HS-27A (cell line): ENCODE measurements around the gene PARP11.
"Not testable (repeated sequence)": the region's sequence is repeated elsewhere in the genome, so short reads cannot be mapped to it uniquely, and the experiment has no call there.

ENCODE experiments used
- DNase-seq: peaks from one replicate; pipeline ENCODE4 v3.0.0-alpha.2; 2012; ENCODE audit warnings: low read depth, missing footprints

The PARP11 gene

DNA sequence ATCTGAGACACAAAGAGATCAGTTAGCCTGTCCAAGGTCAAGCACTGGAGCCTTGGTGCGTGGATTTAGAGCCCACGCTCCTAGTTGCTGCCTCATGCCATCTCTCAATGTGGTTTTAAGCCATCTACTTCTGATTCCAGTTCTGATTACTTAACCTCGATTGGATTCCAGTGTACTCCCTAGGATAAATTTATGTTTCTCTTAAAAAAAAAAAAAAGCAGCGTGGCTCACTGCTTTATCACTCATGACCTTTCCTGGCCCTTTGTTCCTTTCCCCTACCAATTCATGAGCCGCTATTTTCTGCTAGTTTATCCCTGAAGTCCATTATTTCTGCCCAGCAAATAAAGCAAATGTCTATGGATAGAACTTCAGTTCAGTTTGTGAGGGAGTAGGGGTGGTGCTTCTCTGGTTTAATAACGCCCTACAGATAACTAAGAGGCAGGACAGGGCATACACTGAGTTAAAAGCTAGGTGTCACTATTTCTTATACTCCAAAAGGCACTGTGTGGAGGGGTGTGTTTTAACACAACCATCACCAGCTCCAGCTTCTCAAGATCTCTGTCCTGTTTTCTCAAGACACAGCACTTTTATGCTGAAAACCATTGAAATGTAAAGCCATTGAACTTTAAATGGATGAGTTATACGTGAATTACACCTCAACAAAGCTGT lies 9.8 kb upstream of the PARP11 start:
- no peak for DNase-seq

DNA sequence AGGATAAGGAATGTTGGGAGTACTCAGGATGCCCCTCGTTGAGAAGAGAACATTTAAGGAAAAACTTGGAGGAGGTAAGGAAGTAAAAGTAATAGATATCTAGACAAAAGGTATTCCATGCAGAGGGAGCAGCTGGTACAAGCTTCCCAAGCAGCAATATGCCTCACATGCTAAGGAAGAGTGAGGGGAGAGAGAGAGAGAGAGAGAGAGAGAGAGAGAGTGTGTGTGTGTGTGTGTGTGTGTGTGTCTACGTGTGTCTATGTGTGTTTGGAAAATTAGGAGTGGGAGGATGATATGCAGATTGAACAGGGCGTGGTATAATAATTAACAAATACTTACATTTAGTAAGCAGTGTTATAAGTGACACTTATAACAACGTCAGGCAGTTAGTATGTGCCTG lies 9.2 kb upstream of the PARP11 start:
- no peak for DNase-seq

DNA sequence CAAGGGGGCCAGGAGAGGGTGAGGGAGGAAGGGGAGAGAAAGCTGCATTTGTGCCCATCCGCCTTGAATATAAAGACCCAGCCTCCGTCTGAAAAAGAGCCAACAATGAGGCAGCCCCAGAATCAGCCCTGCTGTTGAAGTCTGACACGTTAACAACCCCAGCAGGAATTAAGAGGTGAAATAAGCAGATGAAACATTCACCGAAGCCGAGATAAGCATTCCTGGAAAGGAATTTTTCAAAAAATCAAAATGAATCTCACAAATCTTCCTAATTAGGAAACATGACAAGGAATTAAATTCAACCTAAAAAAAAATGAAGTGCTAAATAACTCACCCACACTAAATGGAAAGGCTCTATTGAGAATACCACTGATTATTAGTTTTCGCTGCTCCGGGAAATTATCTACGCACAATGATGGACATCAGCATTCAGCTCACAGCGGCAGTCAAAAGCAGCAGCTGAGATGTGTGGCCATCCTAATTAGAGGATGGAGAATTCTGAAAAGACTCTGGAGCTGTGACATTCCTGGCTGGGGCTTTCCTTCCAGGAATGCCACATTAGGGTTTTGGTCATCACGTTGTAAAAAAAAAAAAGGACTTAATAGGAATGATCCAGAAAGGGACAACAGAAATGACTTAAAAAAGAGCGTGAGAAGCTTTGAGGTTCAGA lies 8.2 kb upstream of the PARP11 start:
- DNase-seq: no peak

DNA sequence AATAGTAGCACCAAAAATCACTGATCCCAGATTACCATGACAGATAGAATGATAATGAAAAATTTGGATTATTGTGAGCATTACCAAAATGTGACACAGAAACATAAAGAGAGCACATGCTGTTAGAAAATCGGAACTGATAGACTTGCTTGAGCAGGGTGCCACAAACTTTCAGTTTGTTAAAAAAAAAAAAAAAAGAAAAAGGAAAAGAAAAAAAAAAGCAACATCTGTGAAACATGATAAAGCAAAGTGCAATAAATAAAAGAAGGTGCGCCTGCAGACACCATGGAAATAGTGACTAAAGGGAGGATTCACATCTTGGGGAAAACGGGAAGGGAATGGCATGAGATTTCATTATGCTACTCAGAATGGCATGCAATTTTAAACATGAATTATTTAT lies 6.6 kb upstream of the PARP11 start:
- no peak for DNase-seq

DNA sequence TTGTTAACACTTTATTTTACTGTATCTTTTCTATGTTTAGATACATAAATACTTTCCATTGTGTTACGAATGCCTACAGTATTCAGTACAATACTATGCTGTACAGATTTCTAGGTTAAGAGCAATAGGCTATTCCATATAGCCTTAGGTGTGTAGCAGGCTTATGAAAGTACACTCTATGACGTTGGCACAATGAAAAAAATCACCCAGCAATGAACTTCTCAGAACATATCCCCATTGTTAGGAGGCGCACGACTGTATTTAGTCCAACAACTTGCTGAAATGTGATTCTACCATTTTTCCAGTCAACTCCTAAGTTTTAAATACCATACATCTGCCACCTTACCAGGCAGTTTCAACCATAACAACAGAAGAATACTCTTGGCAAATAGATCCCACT lies 1.8 kb downstream of the PARP11 start:
- DNase-seq: no peak

DNA sequence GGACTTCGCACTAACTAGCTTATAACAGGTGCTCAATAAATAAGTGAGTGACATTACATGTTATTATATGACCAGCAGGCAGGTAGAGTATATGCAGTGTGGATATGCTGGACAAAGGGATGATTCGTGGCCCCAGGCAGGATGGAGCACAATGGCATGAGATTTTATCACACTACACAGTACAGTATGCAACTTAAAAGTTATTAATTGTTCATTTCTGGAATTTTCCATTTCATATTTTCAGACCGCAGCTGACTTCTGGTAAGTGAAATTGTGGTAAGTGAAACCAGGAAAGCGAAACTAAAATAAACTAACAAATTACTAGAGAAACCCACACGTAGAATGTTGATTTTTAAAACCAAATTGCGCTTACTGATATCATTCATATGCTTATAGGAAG lies 3.3 kb downstream of the PARP11 start:
- no peak for DNase-seq

DNA sequence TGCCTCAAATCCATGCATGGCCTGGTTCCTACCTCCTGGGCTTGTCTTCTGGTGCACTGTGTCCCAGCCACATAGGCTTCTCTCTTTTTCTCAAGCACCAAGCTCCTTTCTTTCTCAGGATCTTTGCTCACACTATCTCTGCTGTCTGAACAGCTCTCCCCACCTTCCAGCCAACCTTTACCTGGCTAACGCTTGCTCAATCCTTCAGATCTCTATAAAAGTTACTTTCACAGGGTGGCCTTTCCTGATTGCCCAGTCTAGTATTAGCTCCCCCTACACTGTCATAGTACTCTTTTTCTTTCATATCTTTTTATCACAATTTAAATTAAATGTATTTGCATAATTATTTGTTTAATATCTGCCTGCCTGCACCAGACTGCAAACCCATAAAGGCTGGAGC lies 3.8 kb downstream of the PARP11 start:
- DNase-seq: no peak

DNA sequence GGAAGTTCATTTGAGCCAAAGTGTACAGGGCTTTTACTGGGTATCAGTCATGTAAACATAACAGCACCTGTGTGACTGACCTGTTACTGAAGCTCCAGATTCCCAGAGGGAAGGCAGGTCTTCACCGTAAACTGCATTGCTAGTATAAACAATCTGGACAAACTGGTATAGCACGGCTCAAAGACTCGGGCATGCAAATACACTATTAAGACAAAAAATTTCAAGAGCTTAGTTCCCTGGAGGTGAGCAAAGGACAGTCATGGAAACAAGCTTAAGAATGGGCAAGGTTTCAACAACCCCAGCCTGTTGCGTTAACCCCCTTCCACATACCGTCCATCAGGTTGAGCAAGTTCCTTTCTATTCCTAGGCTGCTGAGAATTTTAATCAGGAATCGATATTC lies 9.4 kb downstream of the PARP11 start:
- no peak for DNase-seq

DNA sequence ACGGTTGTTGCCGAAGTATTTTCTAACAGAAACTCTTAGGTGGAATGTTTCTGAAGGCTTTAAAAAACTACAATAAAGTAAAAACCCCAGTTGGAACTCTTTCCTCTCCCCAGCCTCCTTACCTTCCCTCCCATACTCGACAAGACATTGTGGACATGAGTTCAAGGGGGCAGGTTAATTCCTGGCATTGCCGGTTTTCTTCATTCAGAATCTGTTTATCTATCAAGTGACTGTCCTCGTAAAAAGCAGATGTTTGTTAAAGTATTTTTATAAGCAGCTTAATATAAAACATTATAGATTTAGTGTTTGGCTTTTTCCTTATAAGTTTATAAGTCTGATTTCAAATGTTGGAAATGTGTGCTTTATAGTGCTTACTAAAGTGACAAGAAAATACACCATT lies 30.7 kb downstream of the PARP11 start:
- DNase-seq: no peak

DNA sequence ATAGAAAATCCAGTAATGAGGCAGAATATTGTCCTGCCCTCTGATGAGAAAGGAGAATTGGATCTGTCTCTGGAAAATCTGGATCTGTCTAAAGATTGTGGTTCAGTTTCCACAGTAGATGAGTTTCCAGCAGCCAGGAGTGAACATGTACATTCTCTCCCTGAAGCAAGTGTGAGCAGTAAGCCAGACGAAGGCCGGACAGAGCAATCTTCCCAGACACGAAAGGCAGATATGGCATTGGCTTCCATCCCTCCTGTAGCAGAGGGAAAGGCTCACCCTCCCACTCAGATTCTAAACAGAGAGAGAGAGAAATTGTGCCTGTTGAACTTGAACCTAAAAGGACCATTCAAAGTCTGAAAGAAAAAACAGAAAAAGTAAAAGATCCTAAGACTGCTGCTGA lies 31.4 kb downstream of the PARP11 start:
- no peak for DNase-seq

DNA sequence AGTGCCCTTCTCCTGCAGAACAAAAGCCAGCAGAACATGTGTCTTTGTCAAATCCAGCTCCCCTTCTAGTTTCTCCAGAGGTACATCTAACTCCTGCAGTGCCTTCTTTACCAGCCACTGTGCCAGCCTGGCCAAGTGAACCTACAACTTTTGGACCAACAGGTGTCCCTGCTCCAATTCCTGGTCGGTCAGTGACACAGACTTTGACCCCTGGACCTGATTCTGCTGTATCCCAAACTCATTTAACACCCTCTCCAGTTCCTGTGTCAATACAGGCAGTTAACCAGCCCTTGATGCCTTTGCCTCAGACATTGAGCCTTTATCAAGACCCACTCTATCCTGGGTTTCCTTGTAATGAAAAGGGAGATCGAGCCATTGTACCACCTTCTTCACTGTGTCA lies 32.4 kb downstream of the PARP11 start:
- not testable (repeated sequence) for DNase-seq

DNA sequence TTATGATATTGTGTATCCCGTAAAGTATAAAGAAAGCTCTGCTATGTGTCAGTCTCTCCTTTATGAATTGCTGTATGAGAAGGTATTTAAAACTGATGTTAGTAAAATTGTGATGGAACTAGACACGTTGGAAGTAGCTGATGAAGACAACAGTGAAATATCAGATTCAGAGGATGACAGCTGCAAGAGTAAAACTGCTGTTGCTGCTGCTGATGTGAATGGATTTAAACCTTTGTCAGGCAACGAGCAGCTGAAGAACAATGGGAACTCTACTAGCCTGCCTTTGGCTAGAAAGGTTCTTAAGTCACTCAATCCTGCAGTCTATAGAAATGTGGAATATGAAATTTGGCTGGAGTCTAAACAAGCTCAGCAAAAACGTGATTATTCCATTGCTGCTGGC lies 33.5 kb downstream of the PARP11 start:
- DNase-seq: not testable (repeated sequence)

DNA sequence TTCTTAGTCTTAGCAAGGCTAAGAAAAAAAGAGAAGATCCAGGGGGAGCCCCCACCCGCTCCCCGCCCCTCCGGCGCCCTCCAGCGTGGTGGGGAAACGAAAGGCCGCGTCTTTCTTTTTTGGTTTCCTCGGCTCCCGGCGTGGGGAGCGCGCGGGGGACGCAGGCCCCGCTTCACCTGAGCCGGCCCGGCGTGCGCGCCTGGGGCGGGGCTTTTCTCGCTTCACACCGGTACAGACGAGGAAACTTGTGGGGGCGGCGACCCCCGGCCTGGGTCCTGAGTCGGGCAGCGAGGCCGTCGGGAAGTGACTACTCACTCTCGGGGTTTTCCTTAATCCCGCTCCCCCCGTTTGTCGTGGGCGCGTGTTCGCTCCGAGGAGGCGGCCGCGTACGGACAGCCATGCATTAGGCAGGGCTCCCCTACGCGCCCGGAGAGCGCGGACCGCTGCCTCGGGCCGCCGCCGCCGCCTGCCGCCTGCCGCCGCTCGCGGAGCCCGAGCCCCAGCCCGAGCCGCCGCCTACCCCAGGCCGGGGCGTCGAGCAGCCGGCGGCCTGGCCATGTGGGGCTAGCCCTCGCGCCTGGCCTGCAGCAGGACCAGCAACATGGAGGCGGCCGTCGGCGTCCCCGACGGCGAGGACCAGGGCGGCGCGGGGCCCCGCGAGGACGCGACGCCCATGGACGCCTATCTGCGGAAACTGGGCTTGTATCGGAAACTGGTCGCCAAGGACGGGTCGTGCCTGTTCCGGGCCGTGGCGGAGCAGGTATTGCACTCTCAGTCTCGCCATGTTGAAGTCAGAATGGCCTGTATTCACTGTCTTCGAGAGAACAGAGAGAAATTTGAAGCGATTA lies 34.3 kb downstream of the PARP11 start:
- not testable (repeated sequence) for DNase-seq

DNA sequence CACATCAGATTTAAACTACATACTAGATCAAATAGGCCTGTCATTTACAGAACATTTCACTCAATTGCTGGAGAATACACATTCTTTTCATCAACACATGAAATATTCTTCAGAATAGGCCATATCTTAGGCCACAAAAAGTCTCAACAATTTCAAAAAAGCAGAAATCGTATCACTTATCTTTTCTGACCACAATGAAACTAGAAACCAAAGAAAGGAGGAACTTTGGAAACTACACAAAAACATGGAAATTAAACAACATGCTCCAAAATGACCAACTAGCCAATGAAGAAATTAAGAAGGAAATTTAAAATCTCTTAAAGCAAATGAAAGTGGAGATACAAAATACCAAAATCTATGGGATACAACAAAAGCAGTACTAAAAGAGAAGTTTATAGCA lies 35.1 kb downstream of the PARP11 start:
- no peak for DNase-seq

DNA sequence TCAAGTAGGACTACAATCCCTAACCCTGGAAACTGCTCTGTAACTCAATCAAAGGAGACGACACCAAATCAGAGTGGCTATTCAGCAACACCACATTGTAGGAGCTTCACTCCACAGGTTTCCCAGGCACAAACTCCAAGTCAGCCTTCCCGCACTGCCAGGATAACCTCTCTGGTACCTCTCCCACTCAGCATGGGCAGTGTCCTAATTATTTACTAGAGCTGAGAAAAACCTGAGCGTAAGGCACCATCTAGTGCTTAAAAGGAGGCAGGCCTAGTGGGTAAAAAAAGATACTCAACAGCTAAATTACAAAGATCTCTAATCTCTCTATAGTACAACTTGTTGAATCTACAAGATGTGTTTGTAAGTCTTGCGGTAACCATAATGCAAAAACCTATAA lies 36.1 kb downstream of the PARP11 start:
- DNase-seq: no peak

DNA sequence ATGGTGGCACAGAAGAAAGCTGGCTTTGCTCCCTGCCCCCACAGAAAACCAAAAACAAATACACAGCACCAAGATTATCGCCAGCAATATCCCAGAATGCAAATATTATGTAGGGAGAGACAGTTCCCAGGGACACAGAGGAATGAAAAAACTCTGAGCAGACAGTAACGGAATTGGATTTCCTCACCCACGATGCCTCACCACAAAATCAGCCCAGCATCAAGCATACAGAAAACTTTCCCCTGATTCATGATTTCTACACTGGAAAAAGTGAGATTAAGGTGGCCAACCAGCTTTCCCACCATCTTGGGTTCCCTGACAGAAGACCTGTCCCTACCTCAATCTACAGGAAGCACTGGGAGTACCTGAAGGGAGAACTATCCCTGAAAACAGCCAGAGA lies 36.6 kb downstream of the PARP11 start:
- DNase-seq: no peak

DNA sequence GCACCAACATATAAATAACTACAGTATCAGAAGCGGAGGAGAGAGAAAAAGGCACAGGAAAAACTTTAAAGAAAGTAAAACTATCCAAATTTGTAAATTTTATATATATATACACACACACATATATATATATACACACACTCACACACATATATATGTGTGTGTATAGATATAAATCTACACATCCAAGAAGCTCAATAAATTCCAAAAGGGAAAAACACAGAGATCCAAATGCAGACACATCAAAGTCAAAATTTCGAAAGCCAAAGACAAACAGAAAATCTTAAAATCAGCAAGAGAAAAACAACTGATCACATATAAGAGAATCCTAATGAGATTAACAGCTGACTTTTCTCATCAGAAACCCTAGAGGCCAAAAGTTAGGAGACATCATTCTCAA lies 37.3 kb downstream of the PARP11 start:
- DNase-seq: no peak

DNA sequence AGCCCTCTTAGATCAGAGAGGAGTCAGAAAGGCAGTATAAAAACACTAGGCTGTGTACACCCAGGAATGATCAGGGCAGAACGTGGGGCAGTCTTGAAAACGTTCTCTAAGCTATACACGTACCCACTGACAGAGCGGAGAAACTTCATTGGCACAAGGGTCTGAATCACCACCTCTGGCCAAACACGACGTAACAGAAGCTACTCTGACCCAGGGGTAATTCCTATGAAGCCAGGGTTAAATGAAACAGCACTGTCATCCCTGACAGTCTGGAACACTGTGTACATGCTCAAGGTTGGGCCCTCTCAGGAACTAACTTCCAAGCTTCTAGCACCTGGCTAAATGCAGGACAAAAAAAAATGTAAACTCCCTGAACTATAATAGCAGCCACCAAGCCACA lies 38.4 kb downstream of the PARP11 start:
- no peak for DNase-seq

DNA sequence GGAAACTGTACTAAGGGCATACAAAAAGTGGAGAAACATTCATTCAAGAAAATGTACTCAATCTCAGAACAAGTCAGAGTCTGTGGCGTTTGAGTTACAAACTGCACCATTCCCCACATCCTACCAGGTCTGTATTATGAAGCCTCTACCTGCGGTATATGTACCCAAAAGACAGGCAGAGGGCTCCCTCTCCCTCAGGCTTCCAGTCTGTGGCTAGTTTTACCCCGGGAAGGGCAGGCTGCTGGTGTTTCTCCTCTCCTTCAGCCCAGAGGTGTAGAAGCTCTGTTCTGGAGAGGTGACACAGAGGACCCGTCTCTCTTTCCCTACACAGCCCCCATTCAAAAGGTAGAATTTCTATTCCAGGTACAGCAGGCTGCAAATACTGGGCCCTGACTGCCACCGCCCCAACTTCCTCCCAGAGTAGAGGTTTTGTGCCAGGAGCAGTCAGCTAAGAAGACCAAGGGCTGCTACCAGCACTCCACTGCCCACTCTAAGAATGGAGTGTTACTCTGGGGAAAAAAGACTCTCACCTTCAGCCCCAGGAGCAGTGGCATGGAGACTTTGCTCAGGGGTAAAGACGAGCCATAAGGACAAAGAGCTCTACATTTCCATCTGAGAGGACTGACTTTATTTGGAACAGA lies 39.4 kb downstream of the PARP11 start:
- DNase-seq: no peak

DNA sequence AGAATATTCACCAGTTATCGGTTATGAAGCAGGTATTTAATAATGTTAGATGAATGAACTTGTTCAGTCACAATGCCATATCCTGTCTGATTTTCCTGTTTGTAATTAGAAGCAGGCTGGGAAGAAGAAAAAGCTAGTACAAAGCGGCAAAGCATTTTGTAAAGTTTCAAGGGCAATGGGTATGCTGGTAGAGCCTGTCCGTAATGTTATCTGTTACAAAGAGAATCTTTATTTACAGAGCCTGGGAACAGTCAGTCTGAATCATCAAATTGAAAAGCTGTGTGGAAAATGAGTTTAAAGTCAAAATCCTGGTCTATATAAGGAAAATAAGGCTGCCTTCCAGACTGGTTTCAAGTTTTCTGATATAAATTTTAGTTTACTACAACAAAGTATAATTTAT lies 40.5 kb downstream of the PARP11 start:
- no peak for DNase-seq

DNA sequence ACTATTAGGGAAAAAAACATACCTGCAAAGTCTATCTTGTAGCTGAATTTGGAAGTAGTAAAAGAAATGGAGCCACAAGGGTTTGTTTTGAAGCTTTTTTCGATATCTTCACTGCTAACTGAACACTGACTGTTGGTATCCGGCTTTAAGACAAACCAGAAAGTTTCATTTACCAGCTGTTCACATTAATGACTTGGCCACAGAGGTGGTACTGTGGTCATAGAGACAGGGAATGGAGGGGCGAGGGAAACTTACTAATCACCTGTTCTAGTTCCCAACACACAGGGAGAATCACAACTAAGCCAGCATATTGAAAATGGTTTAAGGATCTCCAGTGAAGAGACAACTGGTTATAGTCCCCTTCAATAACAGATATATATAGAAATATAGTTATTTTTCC lies 44.3 kb downstream of the PARP11 start:
- DNase-seq: no peak

DNA sequence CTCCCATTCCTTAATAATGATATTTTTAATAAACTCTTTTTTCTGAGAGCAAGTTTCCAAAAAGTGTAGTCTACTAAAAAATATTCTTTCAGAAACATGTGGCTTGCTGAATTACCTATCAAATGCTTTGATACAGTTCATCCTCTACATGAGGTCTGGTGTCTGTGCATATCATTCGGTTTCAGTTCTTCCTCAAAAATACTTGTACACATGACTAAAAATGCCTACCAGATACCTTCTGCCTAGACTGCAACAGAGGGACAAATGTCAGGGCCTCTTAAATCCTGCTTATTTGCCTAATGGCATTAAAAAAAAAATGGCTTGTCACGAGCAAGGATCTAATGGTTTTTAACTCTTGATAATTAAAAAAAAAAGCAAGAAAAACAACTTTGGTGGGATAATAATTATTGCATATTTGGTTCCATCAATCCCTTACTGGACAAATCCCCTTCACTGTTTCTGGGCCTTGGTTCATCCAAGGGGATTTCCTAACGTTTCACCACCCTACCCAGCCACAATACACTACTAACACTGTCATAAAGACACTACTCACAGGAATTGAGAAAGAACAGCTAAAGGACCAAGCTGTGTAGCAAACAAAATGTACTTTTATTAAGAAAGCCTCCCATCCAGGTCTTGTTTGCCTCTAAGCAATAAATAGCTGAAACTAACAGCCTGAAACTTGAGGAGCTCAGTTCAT lies 45.7 kb downstream of the PARP11 start:
- no peak for DNase-seq
